ENCODE measurements around the gene TFDP1. TPM values are rescaled to one million over a fixed set of nuclear protein-coding genes. Genes with fewer than 3 reads are reported as not detected.
A peak's percentile ranks its signal among the peaks of the same experiment; 100 is the strongest.

TFDP1 gene
- total RNA-seq, 2 donors from 2014 or later: 74.8 to 76.1 TPM

- peaks cover 5% of the 10 kb centered on the region for H3K36me3 Mint-ChIP-seq (ENCODE audit: low read depth)
- H3K27ac ChIP-seq (ENCODE audit: low read depth, low read length): no peak overlapping the region
- H3K27me3 Mint-ChIP-seq (ENCODE audit: insufficient read depth): peaks cover 5% of the 10 kb centered on the region
- H3K4me1 ChIP-seq (ENCODE audit: control insufficient read depth, insufficient read depth, low read length): no peaks in the 10 kb centered on the region
- peaks cover 3% of the 10 kb centered on the region for H3K9me3 ChIP-seq (ENCODE audit: control insufficient read depth, low read length)
- no peaks in the 10 kb centered on the region for H3K27me3 ChIP-seq (ENCODE audit: control insufficient read depth, insufficient read depth, low read length, poor library complexity, severe bottlenecking)
- WGBS, 2 experiments (ENCODE audit: insufficient coverage in 1 of 2, insufficient read length in 1 of 2): 93 to 97% methylated on average over 18 to 25 of the region's 25 CpGs
- H3K4me1 Mint-ChIP-seq: peaks cover 5% of the 10 kb centered on the region
- H3K9me3 Mint-ChIP-seq: peaks cover 11% of the 10 kb centered on the region
- no peak overlapping the region for H3K9ac ChIP-seq (ENCODE audit: extremely low read depth, low read length, poor library complexity, severe bottlenecking)
- no peak for DNase-seq
- H3K4me3 Mint-ChIP-seq: no peak overlapping the region
- H3K4me3 ChIP-seq (ENCODE audit: low read length): no peak overlapping the region
- TF ChIP-seq, protein P1, sequence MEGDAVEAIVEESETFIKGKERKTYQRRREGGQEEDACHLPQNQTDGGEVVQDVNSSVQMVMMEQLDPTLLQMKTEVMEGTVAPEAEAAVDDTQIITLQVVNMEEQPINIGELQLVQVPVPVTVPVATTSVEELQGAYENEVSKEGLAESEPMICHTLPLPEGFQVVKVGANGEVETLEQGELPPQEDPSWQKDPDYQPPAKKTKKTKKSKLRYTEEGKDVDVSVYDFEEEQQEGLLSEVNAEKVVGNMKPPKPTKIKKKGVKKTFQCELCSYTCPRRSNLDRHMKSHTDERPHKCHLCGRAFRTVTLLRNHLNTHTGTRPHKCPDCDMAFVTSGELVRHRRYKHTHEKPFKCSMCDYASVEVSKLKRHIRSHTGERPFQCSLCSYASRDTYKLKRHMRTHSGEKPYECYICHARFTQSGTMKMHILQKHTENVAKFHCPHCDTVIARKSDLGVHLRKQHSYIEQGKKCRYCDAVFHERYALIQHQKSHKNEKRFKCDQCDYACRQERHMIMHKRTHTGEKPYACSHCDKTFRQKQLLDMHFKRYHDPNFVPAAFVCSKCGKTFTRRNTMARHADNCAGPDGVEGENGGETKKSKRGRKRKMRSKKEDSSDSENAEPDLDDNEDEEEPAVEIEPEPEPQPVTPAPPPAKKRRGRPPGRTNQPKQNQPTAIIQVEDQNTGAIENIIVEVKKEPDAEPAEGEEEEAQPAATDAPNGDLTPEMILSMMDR (conservative IDR thresholded peaks at IDR 0.05): no peak
- H3K27ac Mint-ChIP-seq: no peak overlapping the region
- no peaks in the 10 kb centered on the region for H3K36me3 ChIP-seq (ENCODE audit: control insufficient read depth, insufficient read depth, low read length)
These were observed 71.5 kb downstream of the TFDP1 start for GRCh38 chr13:113656003-113656588.

DNA sequence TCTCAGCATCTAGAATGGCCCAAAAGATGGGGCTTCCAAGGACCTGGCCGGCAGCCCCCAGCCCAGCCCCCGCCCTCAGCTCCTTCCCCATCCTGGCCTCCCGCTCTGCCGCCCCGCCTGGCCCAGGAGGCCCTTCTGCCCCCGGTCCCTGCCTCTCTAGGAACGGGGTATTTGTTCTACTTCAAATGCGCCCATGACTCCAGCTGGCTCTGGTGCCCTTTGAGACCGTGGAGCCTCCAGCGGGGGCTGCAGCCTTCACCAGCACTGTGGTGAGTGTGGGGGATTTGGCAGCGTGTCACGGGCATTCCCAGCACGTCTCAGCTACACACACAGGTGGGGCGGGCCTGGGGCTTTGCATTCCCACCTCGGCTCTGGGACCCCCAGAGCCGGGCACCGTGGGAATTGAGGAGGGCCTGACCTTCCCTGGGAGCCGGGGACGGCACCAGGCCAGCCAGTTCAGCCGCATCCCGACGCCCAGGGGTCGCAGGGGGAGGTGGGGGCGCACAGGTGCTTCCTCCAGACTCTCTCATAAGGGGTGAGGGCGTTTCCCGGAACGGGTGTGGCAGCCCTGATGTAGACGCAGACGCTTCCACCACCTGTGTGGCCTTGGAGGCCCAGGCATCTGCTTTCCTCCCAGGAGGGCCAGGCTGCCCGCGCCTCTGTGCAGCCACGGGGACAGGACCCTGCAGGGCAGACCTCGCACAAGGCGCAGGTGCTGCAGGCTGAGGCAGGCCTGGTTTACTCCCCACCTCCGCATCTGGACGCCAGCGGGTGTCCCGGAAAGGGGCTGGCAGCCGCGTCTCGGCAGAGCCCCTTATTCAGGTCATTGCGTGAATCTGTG, 72.5 kb downstream of the TFDP1 start:
- H3K27me3 Mint-ChIP-seq (ENCODE audit: insufficient read depth): peaks cover 1% of the 10 kb centered on the region
- H3K27me3 ChIP-seq (ENCODE audit: control insufficient read depth, insufficient read depth, low read length, poor library complexity, severe bottlenecking): no peaks in the 10 kb centered on the region
- H3K9ac ChIP-seq (ENCODE audit: extremely low read depth, low read length, poor library complexity, severe bottlenecking): no peak overlapping the region
- H3K4me1 ChIP-seq (ENCODE audit: control insufficient read depth, insufficient read depth, low read length): no peaks in the 10 kb centered on the region
- H3K27ac Mint-ChIP-seq: no peak overlapping the region
- peaks cover 5% of the 10 kb centered on the region for H3K36me3 Mint-ChIP-seq (ENCODE audit: low read depth)
- no peak overlapping the region for H3K27ac ChIP-seq (ENCODE audit: low read depth, low read length)
- H3K4me1 Mint-ChIP-seq: peaks cover 5% of the 10 kb centered on the region
- H3K36me3 ChIP-seq (ENCODE audit: control insufficient read depth, insufficient read depth, low read length): no peaks in the 10 kb centered on the region
- 91 to 93% methylated on average over 22 to 42 of the region's 42 CpGs for WGBS, 2 experiments (ENCODE audit: insufficient coverage in 1 of 2, insufficient read length in 1 of 2)
- H3K9me3 Mint-ChIP-seq: peaks cover 21% of the 10 kb centered on the region
- TF ChIP-seq, protein P1 (conservative IDR thresholded peaks at IDR 0.05): no peak
- H3K4me3 ChIP-seq (ENCODE audit: low read length): no peak overlapping the region
- H3K9me3 ChIP-seq (ENCODE audit: control insufficient read depth, low read length): peaks cover 13% of the 10 kb centered on the region
- H3K4me3 Mint-ChIP-seq: no peak overlapping the region
- peak; percentile 44 for DNase-seq

- Mint-ChIP-seq H3K27me3 (ENCODE audit: insufficient read depth) (peaks cover 1% of the 10 kb centered on the region), H3K4me3 (no peak within 1 kb of the TSS), H3K36me3 (ENCODE audit: low read depth) (peaks cover 5% of the 10 kb centered on the region), H3K27ac (no peak within 1 kb of the TSS), H3K9me3 (peaks cover 20% of the 10 kb centered on the region), H3K4me1 (peaks cover 5% of the 10 kb centered on the region)
- TF ChIP-seq, protein P1 (conservative IDR thresholded peaks at IDR 0.05): no peak
- 92 to 97% methylated on average over 28 to 47 of the region's 47 CpGs for WGBS, 2 experiments (ENCODE audit: insufficient coverage in 1 of 2, insufficient read length in 1 of 2)
- Histone ChIP-seq H3K4me3 (ENCODE audit: low read length) (no peak within 1 kb of the TSS), H3K4me1 (ENCODE audit: control insufficient read depth, insufficient read depth, low read length) (no peaks in the 10 kb centered on the region), H3K36me3 (ENCODE audit: control insufficient read depth, insufficient read depth, low read length) (no peaks in the 10 kb centered on the region), H3K9me3 (ENCODE audit: control insufficient read depth, low read length) (peaks cover 16% of the 10 kb centered on the region), H3K27ac (ENCODE audit: low read depth, low read length) (no peak within 1 kb of the TSS), H3K27me3 (ENCODE audit: control insufficient read depth, insufficient read depth, low read length, poor library complexity, severe bottlenecking) (no peaks in the 10 kb centered on the region), H3K9ac (ENCODE audit: extremely low read depth, low read length, poor library complexity, severe bottlenecking) (no peak within 1 kb of the TSS)
- DNase-seq: peak; percentile 38
These were observed 73.5 kb downstream of the TFDP1 start, which contains the start of gene ATP4B for GRCh38 chr13:113657851-113658741. Gene ATP4B (minus strand): TSS chr13:113658198. CDS start chr13:113658144, 54 bp downstream.
